H1 (cell line): ENCODE measurements around the gene DIAPH2. TPM values are rescaled to one million over a fixed set of nuclear protein-coding genes. Genes with fewer than 3 reads are reported as not detected.

Source experiments
- HDAC6 ChIP-seq: IDR thresholded peaks from one replicate; pipeline ENCODE4 v1.7.1; 2012; ENCODE audit warnings: low read depth, mild to moderate bottlenecking, inconsistent platforms, low read length, moderate library complexity
- JUND ChIP-seq: IDR thresholded peaks from 2 replicates; pipeline ENCODE4 v1.6.1; 2011; ENCODE audit warnings: mild to moderate bottlenecking, improper control_type of control experiment, low read length
- KDM4A ChIP-seq: IDR thresholded peaks from one replicate; pipeline ENCODE4 v1.7.1; 2012; ENCODE audit warnings: low read depth, mild to moderate bottlenecking, moderate library complexity, low read length, inconsistent platforms; ENCODE audit not compliant: severe bottlenecking
- NANOG ChIP-seq: IDR thresholded peaks from 2 replicates; pipeline ENCODE4 v1.6.1; 2011; ENCODE audit warnings: low read length, low read depth, mild to moderate bottlenecking, inconsistent platforms; ENCODE audit not compliant: insufficient read depth, poor library complexity, severe bottlenecking
- TCF12 ChIP-seq: IDR thresholded peaks from 2 replicates; pipeline ENCODE4 v1.6.1; 2011; ENCODE audit warnings: low read depth, mild to moderate bottlenecking, low read length
- polyA plus RNA-seq, 7 experiments: library from polyadenylated mRNA; depleted of rRNA in 3 of 7; stranded (reverse) in 5 of 7; unstranded in 2 of 7; fragments of >200 nt in 5 of 7; fragments of 200-250 nt in 2 of 7; gene quantifications; 1 replicate in 5 of 7; 2 replicates in 1 of 7; 4 replicates in 1 of 7; pipeline versions ENCODE4 v1.2.1 to v1.2.3, GENCODE V29; 2011 to 2013; ENCODE audit warnings: missing spikeins in 2 of 7, mixed read lengths in 2 of 7
- total RNA-seq: library from RNA; stranded (reverse); fragmentation: NEBNext Ultra II Directional; extraction: Animal tissue kit (Norgen Biotek cat#: 25700); gene quantifications from 2 replicates; pipeline ENCODE4 v1.2.1, GENCODE V29; 2021
- TF ChIP-seq, protein P1 (sequence below): fragments of 300-600 bp; sonication (generic); IDR thresholded peaks from 2 replicates; pipeline ENCODE4 v1.7.1; 2012; ENCODE audit warnings: low read length, moderate library complexity, mild to moderate bottlenecking, inconsistent platforms; ENCODE audit not compliant: insufficient replicate concordance

Gene DIAPH2
- total and polyA plus RNA-seq, 2 of the 8 experiments (the other 6 are each of a cell fraction or from before 2014, with no cell fraction given): 4.4 to 24.3 TPM

DNA sequence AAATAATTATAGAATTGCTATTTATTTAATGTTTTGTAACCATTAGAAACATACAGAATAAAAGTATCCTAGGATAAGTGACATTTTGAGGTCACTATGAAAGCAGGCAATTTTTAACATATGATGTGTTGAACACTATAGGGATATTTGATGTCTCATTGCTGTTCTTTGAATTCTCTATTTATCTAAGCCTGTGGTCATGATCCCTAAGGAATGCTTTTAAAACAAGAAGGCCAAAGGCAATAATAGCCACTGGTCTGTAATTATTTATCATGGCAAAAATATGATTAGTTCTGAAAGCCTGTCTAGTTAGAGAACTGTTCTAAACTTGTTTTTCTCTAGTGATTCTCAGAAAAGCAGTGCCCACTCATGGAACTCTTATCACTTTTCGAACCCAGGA is 385.7 kb downstream of the DIAPH2 start (continued):
- TF ChIP-seq, protein P1, sequence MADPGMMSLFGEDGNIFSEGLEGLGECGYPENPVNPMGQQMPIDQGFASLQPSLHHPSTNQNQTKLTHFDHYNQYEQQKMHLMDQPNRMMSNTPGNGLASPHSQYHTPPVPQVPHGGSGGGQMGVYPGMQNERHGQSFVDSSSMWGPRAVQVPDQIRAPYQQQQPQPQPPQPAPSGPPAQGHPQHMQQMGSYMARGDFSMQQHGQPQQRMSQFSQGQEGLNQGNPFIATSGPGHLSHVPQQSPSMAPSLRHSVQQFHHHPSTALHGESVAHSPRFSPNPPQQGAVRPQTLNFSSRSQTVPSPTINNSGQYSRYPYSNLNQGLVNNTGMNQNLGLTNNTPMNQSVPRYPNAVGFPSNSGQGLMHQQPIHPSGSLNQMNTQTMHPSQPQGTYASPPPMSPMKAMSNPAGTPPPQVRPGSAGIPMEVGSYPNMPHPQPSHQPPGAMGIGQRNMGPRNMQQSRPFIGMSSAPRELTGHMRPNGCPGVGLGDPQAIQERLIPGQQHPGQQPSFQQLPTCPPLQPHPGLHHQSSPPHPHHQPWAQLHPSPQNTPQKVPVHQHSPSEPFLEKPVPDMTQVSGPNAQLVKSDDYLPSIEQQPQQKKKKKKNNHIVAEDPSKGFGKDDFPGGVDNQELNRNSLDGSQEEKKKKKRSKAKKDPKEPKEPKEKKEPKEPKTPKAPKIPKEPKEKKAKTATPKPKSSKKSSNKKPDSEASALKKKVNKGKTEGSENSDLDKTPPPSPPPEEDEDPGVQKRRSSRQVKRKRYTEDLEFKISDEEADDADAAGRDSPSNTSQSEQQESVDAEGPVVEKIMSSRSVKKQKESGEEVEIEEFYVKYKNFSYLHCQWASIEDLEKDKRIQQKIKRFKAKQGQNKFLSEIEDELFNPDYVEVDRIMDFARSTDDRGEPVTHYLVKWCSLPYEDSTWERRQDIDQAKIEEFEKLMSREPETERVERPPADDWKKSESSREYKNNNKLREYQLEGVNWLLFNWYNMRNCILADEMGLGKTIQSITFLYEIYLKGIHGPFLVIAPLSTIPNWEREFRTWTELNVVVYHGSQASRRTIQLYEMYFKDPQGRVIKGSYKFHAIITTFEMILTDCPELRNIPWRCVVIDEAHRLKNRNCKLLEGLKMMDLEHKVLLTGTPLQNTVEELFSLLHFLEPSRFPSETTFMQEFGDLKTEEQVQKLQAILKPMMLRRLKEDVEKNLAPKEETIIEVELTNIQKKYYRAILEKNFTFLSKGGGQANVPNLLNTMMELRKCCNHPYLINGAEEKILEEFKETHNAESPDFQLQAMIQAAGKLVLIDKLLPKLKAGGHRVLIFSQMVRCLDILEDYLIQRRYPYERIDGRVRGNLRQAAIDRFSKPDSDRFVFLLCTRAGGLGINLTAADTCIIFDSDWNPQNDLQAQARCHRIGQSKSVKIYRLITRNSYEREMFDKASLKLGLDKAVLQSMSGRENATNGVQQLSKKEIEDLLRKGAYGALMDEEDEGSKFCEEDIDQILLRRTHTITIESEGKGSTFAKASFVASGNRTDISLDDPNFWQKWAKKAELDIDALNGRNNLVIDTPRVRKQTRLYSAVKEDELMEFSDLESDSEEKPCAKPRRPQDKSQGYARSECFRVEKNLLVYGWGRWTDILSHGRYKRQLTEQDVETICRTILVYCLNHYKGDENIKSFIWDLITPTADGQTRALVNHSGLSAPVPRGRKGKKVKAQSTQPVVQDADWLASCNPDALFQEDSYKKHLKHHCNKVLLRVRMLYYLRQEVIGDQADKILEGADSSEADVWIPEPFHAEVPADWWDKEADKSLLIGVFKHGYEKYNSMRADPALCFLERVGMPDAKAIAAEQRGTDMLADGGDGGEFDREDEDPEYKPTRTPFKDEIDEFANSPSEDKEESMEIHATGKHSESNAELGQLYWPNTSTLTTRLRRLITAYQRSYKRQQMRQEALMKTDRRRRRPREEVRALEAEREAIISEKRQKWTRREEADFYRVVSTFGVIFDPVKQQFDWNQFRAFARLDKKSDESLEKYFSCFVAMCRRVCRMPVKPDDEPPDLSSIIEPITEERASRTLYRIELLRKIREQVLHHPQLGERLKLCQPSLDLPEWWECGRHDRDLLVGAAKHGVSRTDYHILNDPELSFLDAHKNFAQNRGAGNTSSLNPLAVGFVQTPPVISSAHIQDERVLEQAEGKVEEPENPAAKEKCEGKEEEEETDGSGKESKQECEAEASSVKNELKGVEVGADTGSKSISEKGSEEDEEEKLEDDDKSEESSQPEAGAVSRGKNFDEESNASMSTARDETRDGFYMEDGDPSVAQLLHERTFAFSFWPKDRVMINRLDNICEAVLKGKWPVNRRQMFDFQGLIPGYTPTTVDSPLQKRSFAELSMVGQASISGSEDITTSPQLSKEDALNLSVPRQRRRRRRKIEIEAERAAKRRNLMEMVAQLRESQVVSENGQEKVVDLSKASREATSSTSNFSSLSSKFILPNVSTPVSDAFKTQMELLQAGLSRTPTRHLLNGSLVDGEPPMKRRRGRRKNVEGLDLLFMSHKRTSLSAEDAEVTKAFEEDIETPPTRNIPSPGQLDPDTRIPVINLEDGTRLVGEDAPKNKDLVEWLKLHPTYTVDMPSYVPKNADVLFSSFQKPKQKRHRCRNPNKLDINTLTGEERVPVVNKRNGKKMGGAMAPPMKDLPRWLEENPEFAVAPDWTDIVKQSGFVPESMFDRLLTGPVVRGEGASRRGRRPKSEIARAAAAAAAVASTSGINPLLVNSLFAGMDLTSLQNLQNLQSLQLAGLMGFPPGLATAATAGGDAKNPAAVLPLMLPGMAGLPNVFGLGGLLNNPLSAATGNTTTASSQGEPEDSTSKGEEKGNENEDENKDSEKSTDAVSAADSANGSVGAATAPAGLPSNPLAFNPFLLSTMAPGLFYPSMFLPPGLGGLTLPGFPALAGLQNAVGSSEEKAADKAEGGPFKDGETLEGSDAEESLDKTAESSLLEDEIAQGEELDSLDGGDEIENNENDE: no peak
- TF ChIP-seq HDAC6 (no peak), TCF12 (no peak), NANOG (no peak), JUND (no peak), KDM4A (no peak)
